Measurements from ENCODE around the gene TSHB.
"Not testable (repeated sequence)": the region's sequence is repeated elsewhere in the genome, so short reads cannot be mapped to it uniquely, and the experiment has no call there.

Gene TSHB

DNA sequence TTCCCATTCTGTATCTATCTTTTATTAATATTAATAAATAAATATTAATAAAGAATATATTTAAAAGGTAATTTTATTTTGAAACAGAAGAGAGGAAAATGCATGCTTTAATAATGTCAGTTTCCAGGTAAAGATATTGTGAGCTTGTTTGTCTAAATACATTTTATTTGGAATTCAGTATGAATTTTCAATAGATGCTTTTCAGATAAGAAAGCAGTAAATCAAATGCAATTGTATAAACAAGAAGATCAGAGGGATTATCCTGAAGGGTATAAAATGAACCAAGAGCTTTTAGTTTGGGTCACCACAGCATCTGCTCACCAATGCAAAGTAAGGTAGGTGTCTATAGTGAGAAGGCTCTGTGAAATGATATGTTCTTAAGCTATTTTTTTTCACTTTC, at the start of gene TSHB:
Gene TSHB (plus strand): TSS at position 301 of the 400 bp plus-strand sequence. CDS start 3,537 bp downstream, outside the sequence.
- DNase-seq (ENCODE audit: low read depth in 2 of 2): no peak

GRCh38 chr1:114982251-114982650, 47.4 kb upstream of the TSHB start:
- no peak for DNase-seq (ENCODE audit: low read depth in 2 of 2)

- no peak for DNase-seq (ENCODE audit: low read depth in 2 of 2)
Measured at GRCh38 chr1:114986286-114986685, 43.3 kb upstream of the TSHB start.

DNA sequence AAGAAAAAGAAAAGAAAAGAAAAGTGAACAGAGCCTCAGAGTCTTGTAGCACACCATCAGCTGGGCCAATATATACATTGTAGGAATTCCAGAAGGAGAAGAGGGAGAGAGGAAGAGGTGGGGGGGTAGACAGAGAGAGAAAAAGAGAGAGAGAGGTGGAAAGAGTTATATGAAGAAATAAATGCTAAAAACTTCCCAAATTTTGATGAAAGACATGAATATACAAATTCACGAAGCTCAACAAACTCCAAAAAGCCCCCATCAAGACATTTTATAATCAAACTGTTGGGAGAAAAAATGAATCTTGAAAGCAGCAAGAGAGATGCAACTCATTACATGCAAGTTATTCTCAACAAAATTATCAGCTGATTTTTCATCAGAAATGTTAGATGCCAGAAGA, 41.5 kb upstream of the TSHB start:
- DNase-seq (ENCODE audit: low read depth in 2 of 2): no peak

DNA sequence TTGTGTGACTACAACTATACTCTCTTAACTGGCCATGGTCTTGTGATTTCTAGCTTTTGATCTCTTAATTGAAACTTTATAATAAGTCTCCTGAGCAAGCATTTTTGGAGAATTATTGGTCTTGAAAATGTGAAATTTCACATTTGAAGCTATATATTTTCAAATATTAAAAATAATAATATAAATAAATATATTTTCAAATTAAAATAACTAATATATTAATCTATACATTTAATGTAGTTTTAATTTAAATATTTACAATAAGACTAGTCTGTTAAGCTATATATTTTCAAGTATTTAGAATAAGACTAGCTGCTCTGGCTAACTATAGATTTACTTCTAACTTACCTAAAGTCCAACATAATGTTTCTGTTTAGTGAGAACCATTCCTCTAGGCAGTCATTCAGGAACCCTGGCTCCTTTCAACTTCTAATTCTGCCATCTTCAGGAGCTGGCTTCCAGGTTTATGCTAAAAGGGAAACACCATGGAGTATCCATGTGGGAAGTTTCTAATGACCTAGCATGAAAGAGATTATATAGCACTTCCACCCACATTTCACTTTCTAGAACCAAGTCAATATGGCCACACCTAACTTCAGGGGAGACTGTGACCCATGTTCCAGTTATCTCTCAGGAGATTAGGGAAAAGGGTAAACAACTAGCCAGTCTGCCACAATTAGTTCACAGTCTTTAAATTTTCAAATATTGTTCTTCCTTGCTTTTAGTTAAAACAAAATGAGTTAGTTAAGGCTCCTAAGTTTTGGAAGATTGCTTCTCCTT, 31.9 kb upstream of the TSHB start:
- DNase-seq (ENCODE audit: low read depth in 2 of 2): no peak

- DNase-seq (ENCODE audit: low read depth in 2 of 2): no peak
Measured at GRCh38 chr1:115006191-115006590, 23.4 kb upstream of the TSHB start.

GRCh38 chr1:115012006-115012405, 17.6 kb upstream of the TSHB start:
- DNase-seq (ENCODE audit: low read depth in 2 of 2): no peak

DNA sequence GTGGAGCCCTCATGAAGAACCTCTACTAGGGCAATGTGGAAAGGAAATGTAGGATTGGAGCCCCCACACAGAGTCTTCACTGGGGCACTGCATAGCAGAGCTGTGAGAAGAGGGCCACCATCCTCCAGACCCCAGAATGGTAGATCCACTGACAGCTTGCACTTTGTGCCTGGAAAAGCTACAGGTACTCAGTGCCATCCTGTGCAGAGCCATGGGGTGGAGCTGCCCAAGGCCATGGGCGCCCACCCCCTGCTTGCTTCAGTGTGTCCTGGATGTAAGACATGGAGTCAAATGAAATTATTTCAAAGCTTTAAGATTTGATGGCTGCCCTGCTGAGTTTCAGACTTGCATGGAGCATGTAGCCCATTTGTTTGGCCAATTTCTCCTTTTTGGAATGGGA, 17.2 kb upstream of the TSHB start:
- no peak for DNase-seq (ENCODE audit: low read depth in 2 of 2)

GRCh38 chr1:115013792-115014191, 15.8 kb upstream of the TSHB start:
- DNase-seq (ENCODE audit: low read depth in 2 of 2): no peak

DNA sequence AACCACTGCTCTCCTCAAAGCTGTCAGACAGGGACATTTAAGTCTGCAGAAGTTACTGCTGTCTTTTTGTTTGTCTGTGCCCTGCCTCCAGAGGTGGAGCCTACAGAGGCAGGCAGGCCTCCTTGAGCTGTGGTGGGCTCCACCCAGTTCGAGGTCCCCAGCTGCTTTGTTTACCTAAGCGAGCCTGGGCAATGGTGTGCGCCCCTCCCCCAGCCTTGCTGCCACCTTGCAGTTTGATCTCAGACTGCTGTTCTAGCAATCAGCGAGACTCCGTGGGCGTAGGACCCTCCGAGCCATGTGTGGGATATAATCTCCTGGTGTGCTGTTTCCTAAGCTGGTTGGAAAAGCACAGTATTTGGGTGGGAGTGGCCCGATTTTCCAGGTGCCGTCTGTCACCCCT, 10.1 kb upstream of the TSHB start:
- DNase-seq (ENCODE audit: low read depth in 2 of 2): not testable (repeated sequence)

GRCh38 chr1:115021145-115021544, 8.5 kb upstream of the TSHB start:
- no peak for DNase-seq (ENCODE audit: low read depth in 2 of 2)

GRCh38 chr1:115023593-115023992, 6.0 kb upstream of the TSHB start:
- no peak for DNase-seq (ENCODE audit: low read depth in 2 of 2)

- no peak for DNase-seq (ENCODE audit: low read depth in 2 of 2)
Measured at GRCh38 chr1:115031595-115031994, 2.0 kb downstream of the TSHB start.

DNA sequence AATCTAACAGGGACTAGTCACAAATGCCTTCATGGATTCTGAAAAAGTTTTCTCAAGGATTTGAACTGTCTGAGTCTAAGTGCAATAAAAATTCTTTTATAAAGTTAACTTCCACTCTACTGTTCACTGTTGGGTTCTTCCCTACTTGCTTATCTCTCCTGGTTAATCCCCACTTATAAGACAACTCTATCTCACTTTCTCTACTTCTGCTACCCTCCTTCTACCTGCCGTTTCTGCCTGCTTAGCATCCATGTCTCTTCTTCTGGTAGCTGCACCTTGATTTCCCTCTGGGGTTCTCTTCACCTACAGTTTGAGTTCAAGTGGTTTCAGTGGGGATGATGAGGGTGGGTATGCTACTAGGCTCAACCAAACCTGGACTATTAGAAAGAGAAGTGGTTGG, 6.0 kb downstream of the TSHB start:
- DNase-seq (ENCODE audit: low read depth in 2 of 2): no peak

DNA sequence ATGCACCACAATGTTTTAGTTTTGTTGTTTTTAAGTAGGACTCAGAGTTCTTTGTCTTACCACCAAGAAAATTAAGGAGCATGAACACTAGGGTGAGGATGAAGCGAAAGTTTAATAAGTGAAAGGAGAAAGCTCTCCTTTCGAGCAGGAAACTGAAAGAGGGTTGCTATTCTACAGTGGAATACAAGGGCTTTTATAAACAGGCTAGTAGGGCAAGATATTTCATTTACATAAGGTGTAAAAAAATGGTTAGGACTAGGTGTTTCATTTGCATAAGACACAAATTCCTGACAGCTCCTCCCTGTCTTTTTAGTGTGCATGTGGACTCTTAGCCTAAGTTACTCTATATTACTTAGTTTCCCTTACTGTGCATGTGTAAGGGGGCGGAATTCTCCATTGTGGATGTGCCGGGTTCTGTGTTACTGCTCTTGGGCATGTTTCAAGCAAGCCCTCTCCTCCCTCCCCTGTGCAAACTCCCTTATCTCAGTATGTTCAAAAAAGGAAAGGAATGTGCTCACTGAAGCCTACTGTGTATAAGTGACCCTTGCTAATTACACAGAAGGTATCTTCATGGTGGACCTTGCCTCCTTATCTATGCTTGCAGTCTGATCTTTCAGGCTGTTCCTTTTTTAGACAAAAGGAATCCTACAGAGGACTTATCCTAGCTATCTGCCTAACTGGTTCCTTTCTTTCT, 7.3 kb downstream of the TSHB start:
- DNase-seq (ENCODE audit: low read depth in 2 of 2): no peak

- no peak for DNase-seq (ENCODE audit: low read depth in 2 of 2)
Measured at GRCh38 chr1:115040501-115040900, 10.9 kb downstream of the TSHB start.

DNA sequence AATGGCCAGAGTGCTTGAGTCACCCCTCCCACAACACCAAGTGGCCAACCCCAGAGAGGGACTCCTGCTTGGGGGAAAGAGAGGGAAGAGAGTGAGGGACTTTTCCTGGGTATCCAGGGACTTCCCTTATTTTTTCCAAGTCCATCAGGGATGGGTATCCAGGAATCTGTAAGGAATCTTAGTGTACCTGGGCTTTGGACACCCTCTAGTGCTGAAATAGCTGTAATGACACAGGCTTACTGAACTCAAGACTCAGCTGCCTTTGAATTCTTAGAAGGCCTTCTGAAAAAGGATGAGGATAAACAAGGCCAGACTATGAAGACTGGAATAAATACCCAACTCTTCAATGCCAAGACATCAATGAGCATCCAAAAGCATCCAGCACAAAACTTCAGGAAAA, 12.0 kb downstream of the TSHB start:
- DNase-seq (ENCODE audit: low read depth in 2 of 2): no peak

- no peak for DNase-seq (ENCODE audit: low read depth in 2 of 2)
Measured at GRCh38 chr1:115046751-115047150, 17.1 kb downstream of the TSHB start.

- DNase-seq (ENCODE audit: low read depth in 2 of 2): no peak
Measured at GRCh38 chr1:115051850-115052249, 22.2 kb downstream of the TSHB start.

DNA sequence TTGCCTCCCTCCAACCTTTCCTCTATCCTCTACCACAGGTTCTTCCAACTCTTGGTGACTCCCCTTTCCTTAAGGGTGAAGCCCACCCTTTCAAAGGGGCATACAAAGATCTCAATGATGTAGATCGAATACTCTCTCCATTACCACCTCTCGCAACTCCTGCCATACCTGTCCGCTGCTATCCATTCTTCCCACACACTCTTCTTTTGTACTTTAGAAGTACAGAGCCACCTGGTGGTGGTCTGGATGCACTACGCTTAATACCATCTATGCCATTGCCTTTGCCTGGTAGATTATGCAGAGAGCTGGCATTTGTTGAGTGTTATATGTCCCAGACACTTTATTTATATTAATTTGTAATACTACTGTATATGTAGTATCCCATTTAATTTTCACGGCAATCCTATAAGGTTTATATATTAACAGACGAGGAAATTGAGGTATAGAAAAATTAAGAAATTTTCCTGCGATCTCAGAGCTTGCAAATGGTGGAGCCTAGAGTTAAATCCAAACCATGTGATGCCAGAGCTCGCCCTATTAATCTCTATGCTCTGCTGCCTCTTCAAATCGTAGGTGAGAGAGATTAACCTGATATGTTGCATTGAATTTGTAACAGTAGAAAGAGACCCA, 22.9 kb downstream of the TSHB start:
- peak in 1 of 2 donors; percentile 14 for DNase-seq (ENCODE audit: low read depth in 2 of 2)

- DNase-seq (ENCODE audit: low read depth in 2 of 2): no peak
Measured at GRCh38 chr1:115056395-115056798, 26.8 kb downstream of the TSHB start.

GRCh38 chr1:115057661-115058254, 28.1 kb downstream of the TSHB start:
- DNase-seq (ENCODE audit: low read depth in 2 of 2): no peak
